SK-N-SH treated with all-trans-retinoic acid at 6 μM for 48 hours (cell line): ENCODE measurements around the gene BPIFB4.

ENCODE experiments used
- ATAC-seq: fragments of 200-7000 bp; cut with Tn5 transposase; 3 replicates; pipeline ENCODE4 v1.9.1; 2020; ENCODE audit warnings: mild to moderate bottlenecking, moderate library complexity
- ARNTL ChIP-seq: fragments of 450-650 bp; formaldehyde crosslinking; IDR thresholded peaks from 2 replicates; pipeline ENCODE4 v1.5.0; 2020; ENCODE audit warnings: low read depth, mild to moderate bottlenecking, moderate library complexity, borderline replicate concordance
- BACH2 ChIP-seq: fragments of 250-450 bp; sonication (Bioruptor Pico); IDR thresholded peaks from 2 replicates; pipeline ENCODE4 v1.9.0; 2021; ENCODE audit warnings: mild to moderate bottlenecking, borderline replicate concordance
- CREB5 ChIP-seq: fragments of 250-450 bp; sonication (Bioruptor Pico); IDR thresholded peaks from 2 replicates; pipeline ENCODE4 v1.5.1; 2020; ENCODE audit warnings: low read depth, mild to moderate bottlenecking, moderate library complexity
- CSDC2 ChIP-seq: fragments of 250-450 bp; sonication (Bioruptor Pico); IDR thresholded peaks from 2 replicates; pipeline ENCODE4 v1.5.0; 2020; ENCODE audit warnings: mild to moderate bottlenecking, moderate library complexity
- ESRRG ChIP-seq: fragments of 250-450 bp; sonication (Bioruptor Pico); IDR thresholded peaks from 2 replicates; pipeline ENCODE4 v1.6.1; 2021; ENCODE audit warnings: mild to moderate bottlenecking
- ISL1 ChIP-seq: fragments of 250-450 bp; sonication (Bioruptor Pico); IDR thresholded peaks from 2 replicates; pipeline ENCODE4 v2.1.2; 2022; ENCODE audit warnings: mild to moderate bottlenecking, moderate library complexity
- OSR1 ChIP-seq: fragments of 250-450 bp; sonication (Bioruptor Pico); IDR thresholded peaks from 2 replicates; pipeline ENCODE4 v1.8.0; 2022; ENCODE audit warnings: moderate library complexity, mild to moderate bottlenecking, inconsistent platforms
- POU6F1 ChIP-seq: fragments of 250-450 bp; sonication (Bioruptor Pico); IDR thresholded peaks from 2 replicates; pipeline ENCODE4 v1.8.0; 2021; ENCODE audit warnings: low read depth, mild to moderate bottlenecking, moderate library complexity, borderline replicate concordance
- PPARA ChIP-seq: fragments of 250-450 bp; sonication (Bioruptor Pico); IDR thresholded peaks from 2 replicates; pipeline ENCODE4 v1.5.0; 2020; ENCODE audit warnings: mild to moderate bottlenecking, borderline replicate concordance
- RARB ChIP-seq: fragments of 250-450 bp; sonication (Bioruptor Pico); IDR thresholded peaks from 2 replicates; pipeline ENCODE4 v1.8.0; 2021; ENCODE audit warnings: mild to moderate bottlenecking, moderate library complexity
- SNAI2 ChIP-seq: fragments of 250-450 bp; sonication (Bioruptor Pico); IDR thresholded peaks from 2 replicates; pipeline ENCODE4 v1.5.0; 2020; ENCODE audit warnings: mild to moderate bottlenecking, moderate library complexity
- TCF4 ChIP-seq: fragments of 250-450 bp; sonication (Bioruptor Pico); IDR thresholded peaks from 2 replicates; pipeline ENCODE4 v1.8.0; 2021; ENCODE audit warnings: mild to moderate bottlenecking, moderate library complexity, borderline replicate concordance
- TOX ChIP-seq: fragments of 250-450 bp; sonication (Bioruptor Pico); IDR thresholded peaks from 2 replicates; pipeline ENCODE4 v1.8.0; 2021; ENCODE audit warnings: mild to moderate bottlenecking, moderate library complexity, borderline replicate concordance
- TSHZ2 ChIP-seq: fragments of 250-450 bp; sonication (Bioruptor Pico); IDR thresholded peaks from 2 replicates; pipeline ENCODE4 v1.5.0; 2020; ENCODE audit warnings: mild to moderate bottlenecking, moderate library complexity
- ZC3H10 ChIP-seq: fragments of 250-450 bp; sonication (Bioruptor Pico); IDR thresholded peaks from 2 replicates; pipeline ENCODE4 v1.5.1; 2021; ENCODE audit warnings: mild to moderate bottlenecking, moderate library complexity
- ZFP3 ChIP-seq: fragments of 250-450 bp; sonication (Bioruptor Pico); IDR thresholded peaks from 2 replicates; pipeline ENCODE4 v1.5.0; 2020; ENCODE audit warnings: mild to moderate bottlenecking, moderate library complexity
- ZFP30 ChIP-seq: fragments of 450-650 bp; formaldehyde crosslinking; IDR thresholded peaks from 2 replicates; pipeline ENCODE4 v1.5.0; 2022; ENCODE audit warnings: mild to moderate bottlenecking, moderate library complexity
- ZNF565 ChIP-seq: fragments of 450-650 bp; formaldehyde crosslinking; conservative IDR thresholded peaks from 2 replicates; pipeline ENCODE4 v1.5.0; 2020; ENCODE audit warnings: low read depth, mild to moderate bottlenecking, moderate library complexity
- ZNF70 ChIP-seq: fragments of 450-650 bp; formaldehyde crosslinking; IDR thresholded peaks from 2 replicates; pipeline ENCODE4 v1.5.0; 2020; ENCODE audit warnings: mild to moderate bottlenecking, moderate library complexity
- ZNF8 ChIP-seq: fragments of 450-650 bp; formaldehyde crosslinking; IDR thresholded peaks from 2 replicates; pipeline ENCODE4 v1.5.0; 2020; ENCODE audit warnings: mild to moderate bottlenecking, moderate library complexity
- TF ChIP-seq, protein P1 (sequence below): fragments of 250-450 bp; sonication (Bioruptor Pico); IDR thresholded peaks from 2 replicates; pipeline ENCODE4 v1.5.1; 2021; ENCODE audit warnings: mild to moderate bottlenecking, moderate library complexity
- TF ChIP-seq, protein P2 (sequence below): fragments of 250-450 bp; sonication (Bioruptor Pico); IDR thresholded peaks from 2 replicates; pipeline ENCODE4 v1.8.0; 2020; ENCODE audit warnings: mild to moderate bottlenecking, moderate library complexity, borderline replicate concordance

BPIFB4 gene

GRCh38 chr20:33053291-33054106 is 25.9 kb upstream of the BPIFB4 start, which contains the start of gene BPIFB3 (continued):
- TF ChIP-seq POU6F1 (CRISPR knock-in tag): no peak
- TF ChIP-seq CREB5 (CRISPR knock-in tag): no peak
- no peak for TF ChIP-seq SNAI2 (CRISPR knock-in tag)
- no peak for TF ChIP-seq TOX (CRISPR knock-in tag)
- no peak for TF ChIP-seq ZNF70
- TF ChIP-seq TCF4: no peak
- TF ChIP-seq, all 23 proteins: peak for 0

DNA sequence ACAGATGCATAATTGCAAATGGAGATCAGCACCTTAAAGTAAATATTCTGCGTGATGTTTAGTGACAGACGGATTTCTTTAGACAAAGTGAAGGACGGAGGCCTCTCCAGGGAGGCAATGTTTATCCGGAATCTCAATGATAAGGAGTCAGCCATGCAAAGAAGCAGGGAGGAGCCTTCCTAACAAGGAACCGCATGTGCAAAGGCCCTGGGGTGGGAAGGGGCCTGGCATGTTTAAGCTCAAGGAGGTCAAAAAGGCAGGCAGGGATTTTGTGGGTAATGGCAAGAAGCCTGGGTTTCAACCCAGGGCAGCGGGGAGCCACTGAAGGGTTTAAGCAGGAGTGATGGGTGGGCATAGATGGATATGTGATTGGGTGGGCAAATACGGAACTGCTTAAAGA is 25.1 kb upstream of the BPIFB4 start:
- ATAC-seq: no peak
- no peak for TF ChIP-seq ARNTL
- TF ChIP-seq ZFP3: no peak
- no peak for TF ChIP-seq ZNF70
- no peak for TF ChIP-seq ZFP30 (CRISPR knock-in tag)
- TF ChIP-seq, all 23 proteins: peak for 0

DNA sequence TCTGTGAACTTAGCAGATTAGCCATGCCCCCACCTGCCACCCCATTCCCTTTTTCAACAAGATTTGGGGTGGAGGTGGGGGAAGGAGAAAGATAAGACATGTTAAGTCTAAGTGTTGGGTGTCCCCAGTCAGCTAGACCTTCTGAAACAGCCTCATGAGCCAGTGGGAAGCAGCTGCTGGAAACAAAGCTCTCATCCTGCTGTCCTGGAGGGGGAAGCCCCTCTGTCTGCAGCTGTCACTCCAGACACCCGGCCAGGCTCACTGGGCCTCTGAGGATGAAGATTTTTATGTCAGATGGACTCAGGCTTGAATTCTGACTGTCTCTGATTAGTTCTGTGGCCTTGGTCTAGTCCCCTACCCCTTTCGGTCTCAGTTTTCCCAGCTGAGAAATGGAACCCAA is 24.7 kb upstream of the BPIFB4 start:
- TF ChIP-seq TCF4: no peak
- no peak for TF ChIP-seq RARB
- TF ChIP-seq CSDC2 (CRISPR knock-in tag): no peak
- TF ChIP-seq CREB5 (CRISPR knock-in tag): no peak
- no peak for TF ChIP-seq BACH2 (CRISPR knock-in tag)
- TF ChIP-seq TSHZ2 (CRISPR knock-in tag): no peak
- TF ChIP-seq POU6F1 (CRISPR knock-in tag): no peak
- no peak for TF ChIP-seq ZFP3
- TF ChIP-seq ESRRG (CRISPR knock-in tag): no peak
- TF ChIP-seq, protein P1, sequence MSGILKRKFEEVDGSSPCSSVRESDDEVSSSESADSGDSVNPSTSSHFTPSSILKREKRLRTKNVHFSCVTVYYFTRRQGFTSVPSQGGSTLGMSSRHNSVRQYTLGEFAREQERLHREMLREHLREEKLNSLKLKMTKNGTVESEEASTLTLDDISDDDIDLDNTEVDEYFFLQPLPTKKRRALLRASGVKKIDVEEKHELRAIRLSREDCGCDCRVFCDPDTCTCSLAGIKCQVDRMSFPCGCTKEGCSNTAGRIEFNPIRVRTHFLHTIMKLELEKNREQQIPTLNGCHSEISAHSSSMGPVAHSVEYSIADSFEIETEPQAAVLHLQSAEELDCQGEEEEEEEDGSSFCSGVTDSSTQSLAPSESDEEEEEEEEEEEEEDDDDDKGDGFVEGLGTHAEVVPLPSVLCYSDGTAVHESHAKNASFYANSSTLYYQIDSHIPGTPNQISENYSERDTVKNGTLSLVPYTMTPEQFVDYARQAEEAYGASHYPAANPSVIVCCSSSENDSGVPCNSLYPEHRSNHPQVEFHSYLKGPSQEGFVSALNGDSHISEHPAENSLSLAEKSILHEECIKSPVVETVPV: no peak
- no peak for TF ChIP-seq PPARA (CRISPR knock-in tag)
- TF ChIP-seq, protein P2, sequence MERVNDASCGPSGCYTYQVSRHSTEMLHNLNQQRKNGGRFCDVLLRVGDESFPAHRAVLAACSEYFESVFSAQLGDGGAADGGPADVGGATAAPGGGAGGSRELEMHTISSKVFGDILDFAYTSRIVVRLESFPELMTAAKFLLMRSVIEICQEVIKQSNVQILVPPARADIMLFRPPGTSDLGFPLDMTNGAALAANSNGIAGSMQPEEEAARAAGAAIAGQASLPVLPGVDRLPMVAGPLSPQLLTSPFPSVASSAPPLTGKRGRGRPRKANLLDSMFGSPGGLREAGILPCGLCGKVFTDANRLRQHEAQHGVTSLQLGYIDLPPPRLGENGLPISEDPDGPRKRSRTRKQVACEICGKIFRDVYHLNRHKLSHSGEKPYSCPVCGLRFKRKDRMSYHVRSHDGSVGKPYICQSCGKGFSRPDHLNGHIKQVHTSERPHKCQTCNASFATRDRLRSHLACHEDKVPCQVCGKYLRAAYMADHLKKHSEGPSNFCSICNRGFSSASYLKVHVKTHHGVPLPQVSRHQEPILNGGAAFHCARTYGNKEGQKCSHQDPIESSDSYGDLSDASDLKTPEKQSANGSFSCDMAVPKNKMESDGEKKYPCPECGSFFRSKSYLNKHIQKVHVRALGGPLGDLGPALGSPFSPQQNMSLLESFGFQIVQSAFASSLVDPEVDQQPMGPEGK: no peak
- TF ChIP-seq OSR1 (CRISPR knock-in tag): no peak
- TF ChIP-seq ZNF8 (CRISPR knock-in tag): no peak
- no peak for TF ChIP-seq ZC3H10 (CRISPR knock-in tag)
- TF ChIP-seq ZFP30 (CRISPR knock-in tag): no peak
- TF ChIP-seq ARNTL: no peak
- no peak for TF ChIP-seq ZNF70
- no peak for TF ChIP-seq ZNF565 (CRISPR knock-in tag)
- TF ChIP-seq ISL1 (CRISPR knock-in tag): no peak
- no peak for ATAC-seq
